HepG2 (cell line): ENCODE data around the gene OBP2A. TPM values are rescaled to one million over a fixed set of nuclear protein-coding genes. Genes with fewer than 3 reads are reported as not detected.

Experiments used
- ATAC-seq: fragments of 200-7000 bp; cut with Tn5 transposase; 3 replicates; pipeline ENCODE4 v1.9.1; 2020; ENCODE audit warnings: mild to moderate bottlenecking, moderate library complexity
- BruUV-seq: library from RNA; stranded (reverse); fragments of 400-500 nt; replicated peaks from 2 replicates; lab custom pipeline; 2021; lab: Mats Ljungman, UMichigan
- CTCF ChIA-PET: fragments of 300-600 bp; formaldehyde crosslinking; extraction: SDS; loops from one replicate; lab custom pipeline; 2021; ENCODE audit warnings: low total read pairs, inconsistent platforms, low intra/inter-chr PET ratio; lab: Yijun Ruan, JAX
- POLR2A ChIA-PET: fragments of 350-600 bp; sonication (Branson Sonifier 250); formaldehyde crosslinking; loops from one replicate; lab custom pipeline; 2020; ENCODE audit warnings: antibody characterized with exemption, inconsistent platforms; lab: Yijun Ruan, JAX
- DNase-seq: peaks from one replicate; pipeline ENCODE4 v3.0.0-alpha.2; 2015; ENCODE audit warnings: low spot score
- FAIRE-seq: peaks from 3 replicates; lab custom pipeline; 2011; peaks lifted over from hg19 to GRCh38; lab: Jason Lieb, UNC
- H2AFZ ChIP-seq: one replicate; pipeline ENCODE4 v1.6.1; 2011; ENCODE audit warnings: low read length, inconsistent platforms
- H3K27ac ChIP-seq: fragments of 300-600 bp; 3 replicates; pipeline ENCODE4 v1.8.0; 2011; ENCODE audit warnings: mixed run types, mild to moderate bottlenecking, mixed read lengths, low read length, inconsistent platforms; ENCODE audit not compliant: insufficient read depth; ENCODE audit errors: extremely low read length
- H3K27me3 ChIP-seq, 2 experiments: fragments of 200-600 bp in 1 of 2; 2 replicates in 1 of 2; 3 replicates in 1 of 2; pipeline versions ENCODE4 v1.6.0 to v1.8.0; 2011; ENCODE audit warnings: low read length in 2 of 2, mild to moderate bottlenecking in 2 of 2, moderate library complexity in 2 of 2, inconsistent platforms in 1 of 2; ENCODE audit not compliant: insufficient read depth in 2 of 2, control insufficient read depth in 1 of 2
- H3K36me3 ChIP-seq, 2 experiments: fragments of 200-600 bp in 1 of 2; replicated peaks in 1 of 2; 2 replicates in 1 of 2; 3 replicates in 1 of 2; pipeline versions ENCODE4 v1.5.1 to v1.8.0; 2011; ENCODE audit warnings: low read length in 2 of 2, inconsistent platforms in 1 of 2; ENCODE audit not compliant: insufficient read depth in 2 of 2, control insufficient read depth in 1 of 2
- H3K4me1 ChIP-seq: 2 replicates; pipeline ENCODE4 v1.5.1; 2012; ENCODE audit warnings: low read length, inconsistent platforms; ENCODE audit not compliant: insufficient read depth
- H3K4me2 ChIP-seq: 2 replicates; pipeline ENCODE4 v1.6.0; 2011; ENCODE audit warnings: low read depth, low read length, inconsistent platforms
- H3K4me3 ChIP-seq, 3 experiments: fragments of 200-600 bp in 1 of 3; sonication (generic), shearing (Covaris generic) in 1 of 3; replicated peaks in 1 of 3; 2 replicates each; pipeline ENCODE4 v1.5.1; 2011 to 2016; ENCODE audit warnings: low read length in 3 of 3, inconsistent platforms in 2 of 3, low read depth in 2 of 3, mild to moderate bottlenecking in 2 of 3, control low read depth in 1 of 3, mixed read lengths in 1 of 3; ENCODE audit not compliant: insufficient read depth in 1 of 3
- H3K79me2 ChIP-seq: one replicate; pipeline ENCODE4 v1.6.1; 2011; ENCODE audit warnings: low read length, inconsistent platforms; ENCODE audit not compliant: insufficient read depth
- H3K9ac ChIP-seq: 2 replicates; pipeline ENCODE4 v1.6.0; 2011; ENCODE audit warnings: mild to moderate bottlenecking, low read depth, low read length, inconsistent platforms; ENCODE audit not compliant: insufficient read depth
- H3K9me3 ChIP-seq: 2 replicates; pipeline ENCODE4 v1.5.1; 2012; ENCODE audit warnings: mild to moderate bottlenecking, low read length
- H4K20me1 ChIP-seq: 2 replicates; pipeline ENCODE4 v1.6.0; 2011; ENCODE audit warnings: inconsistent platforms, mild to moderate bottlenecking, low read length, moderate library complexity; ENCODE audit not compliant: insufficient read depth
- ARNT2 ChIP-seq: sonication (generic); formaldehyde crosslinking; IDR thresholded peaks from 2 replicates; pipeline ENCODE4 v1.8.0; 2022; ENCODE audit warnings: mild to moderate bottlenecking, low read depth, missing genetic modification reagents, moderate library complexity
- HMG20A ChIP-seq: IDR thresholded peaks from 2 replicates; pipeline ENCODE4 v1.6.1; 2016; ENCODE audit warnings: borderline replicate concordance
- KLF12 ChIP-seq: sonication (generic); formaldehyde crosslinking; IDR thresholded peaks from 2 replicates; pipeline ENCODE4 v1.4.0; 2020; ENCODE audit warnings: missing genetic modification reagents, borderline replicate concordance
- PHF5A ChIP-seq: IDR thresholded peaks from one replicate; pipeline ENCODE4 v1.6.1; 2018; ENCODE audit warnings: low read depth, missing genetic modification reagents; ENCODE audit not compliant: unreplicated experiment
- XBP1 ChIP-seq: sonication (generic); formaldehyde crosslinking; IDR thresholded peaks from 2 replicates; pipeline ENCODE4 v1.5.0; 2020; ENCODE audit warnings: missing genetic modification reagents
- ZNF260 ChIP-seq: sonication (generic); formaldehyde crosslinking; IDR thresholded peaks from 2 replicates; pipeline ENCODE4 v1.4.0; 2020; ENCODE audit warnings: missing genetic modification reagents, low read depth, mild to moderate bottlenecking, borderline replicate concordance
- ZNF432 ChIP-seq: sonication (generic); formaldehyde crosslinking; IDR thresholded peaks from 2 replicates; pipeline ENCODE4 v1.5.0; 2020; ENCODE audit warnings: missing genetic modification reagents, mild to moderate bottlenecking, borderline replicate concordance
- WGBS: methylation state at CpG from one replicate; pipeline ENCODE4 v1.1.6; 2017; ENCODE audit warnings: low lambda C conversion rate; 5-methylcytosine and 5-hydroxymethylcytosine counted together
- in situ Hi-C: cut with HindIII; loops from 2 replicates; pipeline ENCODE4 v1.10.0; 2017; ENCODE audit warnings: low pct_unique_long_range_greater_than_20kb; ENCODE audit not compliant: extremely low pct_ligation_motif_present
- intact Hi-C: fragments of 100-400 bp; cut with micrococcal nuclease; formaldehyde crosslinking; loops from one replicate; pipeline ENCODE4 v1.10.0; 2022; ENCODE audit not compliant: unreplicated experiment
- polyA plus RNA-seq, 8 experiments: library from polyadenylated mRNA; depleted of rRNA in 3 of 8; stranded (reverse) in 7 of 8; unstranded in 1 of 8; fragments of >200 nt; fragmentation: Illumina TruSeq in 4 of 8; extraction: Trizol in 4 of 8; gene quantifications; 2 replicates each; pipeline versions ENCODE4 v1.2.1 to v1.2.3, GENCODE V29; 2011 to 2016; ENCODE audit warnings: low read depth in 4 of 8, missing spikeins in 1 of 8, mixed read lengths in 1 of 8; ENCODE audit not compliant: insufficient read depth in 1 of 8
- total RNA-seq, 5 experiments: library from RNA; depleted of rRNA; stranded (reverse); fragments of >200 nt; fragmentation: Illumina TruSeq; extraction: Trizol; gene quantifications; 2 replicates each; pipeline ENCODE4 v1.2.3, GENCODE V29; 2016; ENCODE audit warnings: low read depth in 1 of 5
- TF ChIP-seq, protein P1 (sequence below): sonication (generic); formaldehyde crosslinking; IDR thresholded peaks from 2 replicates; pipeline ENCODE4 v1.4.0; 2020; ENCODE audit warnings: missing genetic modification reagents, borderline replicate concordance
- TF ChIP-seq, protein P2 (sequence below): sonication (generic); formaldehyde crosslinking; conservative IDR thresholded peaks from 2 replicates; pipeline ENCODE4 v1.8.0; 2022; ENCODE audit warnings: low read depth, missing genetic modification reagents
- TF ChIP-seq, protein P3 (sequence below), 2 experiments: sonication (generic) in 1 of 2; formaldehyde crosslinking in 1 of 2; IDR thresholded peaks; 2 replicates each; pipeline versions ENCODE4 v1.4.0 to v1.6.1; 2018 to 2020; ENCODE audit warnings: missing genetic modification reagents in 2 of 2, borderline replicate concordance in 1 of 2, low read depth in 1 of 2, mild to moderate bottlenecking in 1 of 2, missing biosample characterization in 1 of 2

OBP2A gene
- total and polyA plus RNA-seq, 2 of the 13 experiments (the other 11 are each of a cell fraction or from before 2014, with no cell fraction given), result 0.32 TPM; not detected in 1

DNA sequence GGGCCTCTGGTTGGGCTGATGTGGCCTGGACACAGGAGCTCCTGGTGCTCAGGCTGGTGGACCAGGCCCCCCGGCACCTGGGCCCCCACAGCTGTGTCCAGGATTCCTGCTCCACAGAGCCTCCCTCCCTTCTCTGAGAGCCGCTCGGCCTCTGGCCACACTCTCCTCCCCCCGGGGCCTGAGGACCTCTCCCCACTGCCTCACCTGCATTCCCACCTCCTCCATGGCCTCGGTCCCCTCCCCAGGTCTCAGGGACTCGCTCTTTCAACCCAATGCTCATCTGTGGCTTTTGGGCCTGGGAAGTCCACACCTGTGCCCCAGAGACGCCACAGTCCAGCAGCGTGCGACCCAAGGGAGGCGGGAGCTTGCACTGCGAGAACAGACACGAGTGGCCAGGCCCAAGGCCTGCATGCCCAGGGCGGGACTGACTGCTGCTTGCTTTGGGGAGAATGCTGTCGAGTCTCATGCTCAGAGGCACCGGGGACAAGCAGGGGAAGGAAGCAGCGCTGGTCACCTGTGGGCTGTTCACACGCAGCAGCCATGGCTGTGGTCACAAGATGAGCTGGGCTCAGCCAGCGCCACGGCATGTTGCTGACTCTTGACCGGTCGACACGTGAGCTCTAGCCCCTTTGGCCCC, 30.2 kb downstream of the OBP2A start:
- intact Hi-C loops, result no loop called here
- Histone ChIP-seq H3K27me3 (peaks cover 6 to 24% of the 10 kb centered on the region in 2 experiments; a peak in 3 of 5 replicates), H2AFZ (no peak overlapping the region), H3K36me3 (no peaks in the 10 kb centered on the region), H3K4me1 (no peaks in the 10 kb centered on the region), H3K79me2 (no peaks in the 10 kb centered on the region), H3K9me3 (no peaks in the 10 kb centered on the region), H3K4me3 (no peak overlapping the region), H4K20me1 (no peaks in the 10 kb centered on the region), H3K4me2 (no peak overlapping the region), H3K9ac (no peak overlapping the region), H3K27ac (no peak overlapping the region)
- no TSS peak for BruUV-seq
- no peak for ATAC-seq
- ChIA-PET CTCF (no interaction called here), POLR2A (no interaction called here)
- no peak for FAIRE-seq
- no peak for DNase-seq
- 0% methylated on average over 2 of the region's 22 CpGs for WGBS
- in situ Hi-C loops, result no loop called here
- TF ChIP-seq, protein P1, sequence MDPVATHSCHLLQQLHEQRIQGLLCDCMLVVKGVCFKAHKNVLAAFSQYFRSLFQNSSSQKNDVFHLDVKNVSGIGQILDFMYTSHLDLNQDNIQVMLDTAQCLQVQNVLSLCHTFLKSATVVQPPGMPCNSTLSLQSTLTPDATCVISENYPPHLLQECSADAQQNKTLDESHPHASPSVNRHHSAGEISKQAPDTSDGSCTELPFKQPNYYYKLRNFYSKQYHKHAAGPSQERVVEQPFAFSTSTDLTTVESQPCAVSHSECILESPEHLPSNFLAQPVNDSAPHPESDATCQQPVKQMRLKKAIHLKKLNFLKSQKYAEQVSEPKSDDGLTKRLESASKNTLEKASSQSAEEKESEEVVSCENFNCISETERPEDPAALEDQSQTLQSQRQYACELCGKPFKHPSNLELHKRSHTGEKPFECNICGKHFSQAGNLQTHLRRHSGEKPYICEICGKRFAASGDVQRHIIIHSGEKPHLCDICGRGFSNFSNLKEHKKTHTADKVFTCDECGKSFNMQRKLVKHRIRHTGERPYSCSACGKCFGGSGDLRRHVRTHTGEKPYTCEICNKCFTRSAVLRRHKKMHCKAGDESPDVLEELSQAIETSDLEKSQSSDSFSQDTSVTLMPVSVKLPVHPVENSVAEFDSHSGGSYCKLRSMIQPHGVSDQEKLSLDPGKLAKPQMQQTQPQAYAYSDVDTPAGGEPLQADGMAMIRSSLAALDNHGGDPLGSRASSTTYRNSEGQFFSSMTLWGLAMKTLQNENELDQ (CRISPR knock-in tag), result no peak
- TF ChIP-seq PHF5A (CRISPR knock-in tag) (no peak), KLF12 (no peak)

DNA sequence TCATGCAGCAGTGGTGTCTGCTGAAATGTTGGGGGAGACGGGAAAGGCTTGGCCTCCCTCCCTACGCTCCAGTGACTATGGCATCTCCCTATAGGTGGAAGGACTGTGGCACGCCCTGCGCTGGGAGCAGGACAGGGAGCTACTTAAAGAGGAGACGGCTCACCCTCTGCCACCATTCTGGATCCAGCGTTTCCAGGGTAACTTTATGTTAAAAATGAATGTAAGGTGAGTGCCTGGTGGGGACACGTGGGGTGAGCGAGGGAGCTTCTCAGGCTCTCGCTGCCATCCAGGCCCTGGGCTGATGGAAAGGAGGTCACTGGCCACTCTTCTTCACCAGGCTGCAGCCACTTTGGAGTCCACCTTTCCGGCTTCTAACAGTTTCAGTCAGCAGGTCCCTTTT, 31.3 kb downstream of the OBP2A start:
- DNase-seq (no peak), FAIRE-seq (no peak), ATAC-seq (no peak)
- H3K27ac ChIP-seq, result no peak overlapping the region
- H3K27me3 ChIP-seq, result peaks cover 6 to 34% of the 10 kb centered on the region in 2 experiments; a peak in 4 of 5 replicates
- no peak overlapping the region for H3K9ac ChIP-seq
- H4K20me1 ChIP-seq, result no peaks in the 10 kb centered on the region
- ChIA-PET POLR2A (no interaction called here), CTCF (no interaction called here)
- H3K36me3 ChIP-seq, result no peaks in the 10 kb centered on the region
- intact Hi-C loops (no loop called here), in situ Hi-C loops (no loop called here)
- no peaks in the 10 kb centered on the region for H3K9me3 ChIP-seq
- WGBS, result 0% methylated on average over 7 of the region's 10 CpGs
- H2AFZ ChIP-seq, result no peak overlapping the region
- no peaks in the 10 kb centered on the region for H3K79me2 ChIP-seq
- no TSS peak for BruUV-seq
- H3K4me1 ChIP-seq, result no peaks in the 10 kb centered on the region
- no peak overlapping the region for H3K4me2 ChIP-seq
- H3K4me3 ChIP-seq, result no peak overlapping the region
- TF ChIP-seq, protein P2, sequence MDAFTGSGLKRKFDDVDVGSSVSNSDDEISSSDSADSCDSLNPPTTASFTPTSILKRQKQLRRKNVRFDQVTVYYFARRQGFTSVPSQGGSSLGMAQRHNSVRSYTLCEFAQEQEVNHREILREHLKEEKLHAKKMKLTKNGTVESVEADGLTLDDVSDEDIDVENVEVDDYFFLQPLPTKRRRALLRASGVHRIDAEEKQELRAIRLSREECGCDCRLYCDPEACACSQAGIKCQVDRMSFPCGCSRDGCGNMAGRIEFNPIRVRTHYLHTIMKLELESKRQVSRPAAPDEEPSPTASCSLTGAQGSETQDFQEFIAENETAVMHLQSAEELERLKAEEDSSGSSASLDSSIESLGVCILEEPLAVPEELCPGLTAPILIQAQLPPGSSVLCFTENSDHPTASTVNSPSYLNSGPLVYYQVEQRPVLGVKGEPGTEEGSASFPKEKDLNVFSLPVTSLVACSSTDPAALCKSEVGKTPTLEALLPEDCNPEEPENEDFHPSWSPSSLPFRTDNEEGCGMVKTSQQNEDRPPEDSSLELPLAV (CRISPR knock-in tag), result no peak
- TF ChIP-seq XBP1 (CRISPR knock-in tag) (no peak), ZNF260 (CRISPR knock-in tag) (no peak), HMG20A (CRISPR knock-in tag) (no peak), ZNF432 (CRISPR knock-in tag) (no peak), ARNT2 (CRISPR knock-in tag) (no peak)
- TF ChIP-seq, protein P3, sequence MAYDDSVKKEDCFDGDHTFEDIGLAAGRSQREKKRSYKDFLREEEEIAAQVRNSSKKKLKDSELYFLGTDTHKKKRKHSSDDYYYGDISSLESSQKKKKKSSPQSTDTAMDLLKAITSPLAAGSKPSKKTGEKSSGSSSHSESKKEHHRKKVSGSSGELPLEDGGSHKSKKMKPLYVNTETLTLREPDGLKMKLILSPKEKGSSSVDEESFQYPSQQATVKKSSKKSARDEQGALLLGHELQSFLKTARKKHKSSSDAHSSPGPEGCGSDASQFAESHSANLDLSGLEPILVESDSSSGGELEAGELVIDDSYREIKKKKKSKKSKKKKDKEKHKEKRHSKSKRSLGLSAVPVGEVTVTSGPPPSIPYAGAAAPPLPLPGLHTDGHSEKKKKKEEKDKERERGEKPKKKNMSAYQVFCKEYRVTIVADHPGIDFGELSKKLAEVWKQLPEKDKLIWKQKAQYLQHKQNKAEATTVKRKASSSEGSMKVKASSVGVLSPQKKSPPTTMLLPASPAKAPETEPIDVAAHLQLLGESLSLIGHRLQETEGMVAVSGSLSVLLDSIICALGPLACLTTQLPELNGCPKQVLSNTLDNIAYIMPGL (CRISPR knock-in tag; IDR thresholded peaks at IDR 0.05; ENCODE audit: borderline replicate concordance in 1 of 2, low read depth in 1 of 2), result no peak
